Nasal cavity respiratory epithelium epithelial cell of viscerocranial mucosa (primary cell): ENCODE measurements around the gene PRKG2. TPM values are rescaled to one million over a fixed set of nuclear protein-coding genes. Genes with fewer than 3 reads are reported as not detected.

Experiments
- total RNA-seq: library from RNA; depleted of rRNA; stranded (reverse); fragments of >200 nt; gene quantifications from 2 replicates; pipeline ENCODE4 v1.2.3, GENCODE V29; 2014

Gene PRKG2, protein sequence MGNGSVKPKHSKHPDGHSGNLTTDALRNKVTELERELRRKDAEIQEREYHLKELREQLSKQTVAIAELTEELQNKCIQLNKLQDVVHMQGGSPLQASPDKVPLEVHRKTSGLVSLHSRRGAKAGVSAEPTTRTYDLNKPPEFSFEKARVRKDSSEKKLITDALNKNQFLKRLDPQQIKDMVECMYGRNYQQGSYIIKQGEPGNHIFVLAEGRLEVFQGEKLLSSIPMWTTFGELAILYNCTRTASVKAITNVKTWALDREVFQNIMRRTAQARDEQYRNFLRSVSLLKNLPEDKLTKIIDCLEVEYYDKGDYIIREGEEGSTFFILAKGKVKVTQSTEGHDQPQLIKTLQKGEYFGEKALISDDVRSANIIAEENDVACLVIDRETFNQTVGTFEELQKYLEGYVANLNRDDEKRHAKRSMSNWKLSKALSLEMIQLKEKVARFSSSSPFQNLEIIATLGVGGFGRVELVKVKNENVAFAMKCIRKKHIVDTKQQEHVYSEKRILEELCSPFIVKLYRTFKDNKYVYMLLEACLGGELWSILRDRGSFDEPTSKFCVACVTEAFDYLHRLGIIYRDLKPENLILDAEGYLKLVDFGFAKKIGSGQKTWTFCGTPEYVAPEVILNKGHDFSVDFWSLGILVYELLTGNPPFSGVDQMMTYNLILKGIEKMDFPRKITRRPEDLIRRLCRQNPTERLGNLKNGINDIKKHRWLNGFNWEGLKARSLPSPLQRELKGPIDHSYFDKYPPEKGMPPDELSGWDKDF
- total RNA-seq, result 5.1 and 7.2 TPM in 2 replicates

DNA sequence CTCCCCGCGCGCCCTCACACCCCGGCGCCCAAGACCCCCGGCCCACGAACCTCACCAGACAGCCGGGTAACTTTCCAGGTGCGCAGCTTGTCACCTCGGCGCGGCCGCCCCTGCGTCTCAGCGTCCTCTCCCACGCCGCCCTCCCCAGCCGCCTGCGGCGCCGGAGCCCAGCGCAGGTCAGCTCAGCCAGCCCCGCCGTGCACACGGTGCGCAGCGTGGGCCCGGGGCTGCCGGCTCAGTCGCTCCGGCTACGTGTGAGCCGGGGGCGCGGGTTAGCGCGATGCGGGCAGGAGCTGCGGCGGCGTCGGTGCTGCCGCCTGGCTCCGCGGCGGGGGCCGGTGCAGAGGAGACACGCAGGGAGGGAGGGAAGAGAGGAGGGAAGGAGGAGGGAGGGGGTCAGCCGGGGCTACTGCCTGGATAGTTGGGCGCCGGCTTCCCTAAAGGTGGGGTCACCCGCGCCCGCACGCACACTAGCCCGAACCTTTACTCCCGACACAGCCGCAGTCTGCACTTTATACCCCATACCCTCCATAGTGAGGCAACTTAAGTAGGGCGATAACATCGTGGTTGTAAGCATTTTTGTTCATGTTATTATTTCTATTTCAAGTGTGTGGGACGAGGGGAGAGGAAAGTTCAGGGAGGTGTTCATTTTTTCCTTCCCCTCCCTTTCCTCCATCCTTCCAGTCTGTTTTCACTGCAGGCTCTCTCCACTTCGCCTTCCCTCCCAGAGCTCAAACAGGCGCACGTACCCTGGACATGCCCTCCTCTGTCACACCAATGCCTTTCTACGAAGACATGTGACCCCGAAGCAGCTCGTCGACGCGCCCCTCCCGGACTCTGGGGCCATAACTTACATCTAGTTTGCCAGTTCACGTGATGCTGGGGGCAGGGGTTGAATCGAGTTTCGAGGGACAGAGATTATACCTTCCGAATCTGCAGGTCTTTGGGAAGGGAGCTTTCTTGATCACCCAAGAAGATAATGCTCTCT, at the start of gene PRKG2:
TSS of gene PRKG2 (minus strand) at position 342 of the 988 bp plus-strand sequence. CDS start 10,175 bp downstream, outside the sequence.

Other genes starting within 250 kb of the PRKG2 start
- under 0.01 and 0.36 TPM in 2 replicates for gene BMP3, start 184.5 kb downstream of the PRKG2 start, total RNA-seq